Skeletal muscle satellite cell (primary cell): ENCODE data around the gene SCAPER.
A peak's percentile ranks its signal among the peaks of the same experiment; 100 is the strongest.

ENCODE experiments used
- H3K27me3 ChIP-seq: 2 replicates; pipeline ENCODE4 v1.7.0; 2013; ENCODE audit warnings: low read length; ENCODE audit not compliant: control insufficient read depth, insufficient read depth
- H3K36me3 ChIP-seq: 2 replicates; pipeline ENCODE4 v1.7.0; 2013; ENCODE audit warnings: mild to moderate bottlenecking, control low read depth, low read length; ENCODE audit not compliant: insufficient read depth
- H3K4me1 ChIP-seq: 2 replicates; pipeline ENCODE4 v1.7.0; 2013; ENCODE audit warnings: low read length; ENCODE audit not compliant: control insufficient read depth, insufficient read depth
- H3K4me2 ChIP-seq: 2 replicates; pipeline ENCODE4 v1.7.0; 2013; ENCODE audit warnings: mild to moderate bottlenecking, low read length
- H3K4me3 ChIP-seq: 2 replicates; pipeline ENCODE4 v1.7.0; 2013; ENCODE audit warnings: low read length
- H3K9ac ChIP-seq: 2 replicates; pipeline ENCODE4 v1.7.0; 2013; ENCODE audit warnings: mild to moderate bottlenecking, low read depth, low read length, moderate library complexity
- H3K9me3 ChIP-seq: replicated peaks from 2 replicates; pipeline ENCODE4 v1.7.0; 2013; ENCODE audit warnings: mild to moderate bottlenecking, control low read depth, low read length

SCAPER gene

DNA sequence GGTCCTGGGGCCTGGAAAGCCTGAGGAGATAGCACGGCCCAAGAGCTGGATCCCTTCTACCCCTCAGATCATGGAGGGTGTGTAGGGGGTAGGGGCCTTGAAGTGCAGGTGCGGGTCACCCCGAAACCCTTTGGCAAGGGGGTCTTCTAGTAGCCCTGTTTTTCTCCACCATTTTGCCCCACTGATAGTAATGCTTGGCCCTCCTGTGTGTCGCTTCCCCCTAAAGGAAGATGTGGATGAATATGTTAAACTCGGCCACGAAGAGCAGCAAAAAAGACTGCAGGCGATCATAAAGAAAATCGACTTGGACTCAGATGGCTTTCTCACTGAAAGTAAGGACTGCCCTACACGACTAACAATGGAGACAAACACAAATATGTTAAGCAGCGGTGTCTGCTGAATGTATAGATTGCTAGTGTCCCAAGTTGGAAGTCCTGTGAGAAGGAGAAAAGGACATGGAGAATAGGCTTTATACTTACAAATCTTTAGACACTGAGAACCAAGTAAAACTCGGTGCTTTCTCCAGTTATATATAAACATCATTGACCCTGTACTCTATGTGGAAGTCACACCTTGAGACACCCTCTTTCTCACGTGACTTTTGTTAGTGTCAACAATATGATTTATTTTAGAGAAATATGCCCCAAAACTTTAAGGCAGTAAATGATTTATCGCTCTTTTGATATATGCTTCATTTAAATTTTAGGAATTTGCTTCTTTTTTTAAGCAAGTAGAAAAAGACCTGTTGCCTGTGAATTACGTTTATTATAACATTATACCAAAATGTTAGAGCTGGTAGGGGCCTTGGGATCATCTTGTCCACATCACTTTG is 27.2 kb upstream of the SCAPER start:
- Histone ChIP-seq H3K4me1 (peaks cover 11% of the 10 kb centered on the region), H3K4me2 (peak overlapping the region; percentile 91), H3K9me3 (no peaks in the 10 kb centered on the region), H3K4me3 (peak overlapping the region; percentile 91), H3K9ac (peak overlapping the region; percentile 89), H3K27me3 (no peaks in the 10 kb centered on the region), H3K36me3 (peaks cover 13% of the 10 kb centered on the region)

DNA sequence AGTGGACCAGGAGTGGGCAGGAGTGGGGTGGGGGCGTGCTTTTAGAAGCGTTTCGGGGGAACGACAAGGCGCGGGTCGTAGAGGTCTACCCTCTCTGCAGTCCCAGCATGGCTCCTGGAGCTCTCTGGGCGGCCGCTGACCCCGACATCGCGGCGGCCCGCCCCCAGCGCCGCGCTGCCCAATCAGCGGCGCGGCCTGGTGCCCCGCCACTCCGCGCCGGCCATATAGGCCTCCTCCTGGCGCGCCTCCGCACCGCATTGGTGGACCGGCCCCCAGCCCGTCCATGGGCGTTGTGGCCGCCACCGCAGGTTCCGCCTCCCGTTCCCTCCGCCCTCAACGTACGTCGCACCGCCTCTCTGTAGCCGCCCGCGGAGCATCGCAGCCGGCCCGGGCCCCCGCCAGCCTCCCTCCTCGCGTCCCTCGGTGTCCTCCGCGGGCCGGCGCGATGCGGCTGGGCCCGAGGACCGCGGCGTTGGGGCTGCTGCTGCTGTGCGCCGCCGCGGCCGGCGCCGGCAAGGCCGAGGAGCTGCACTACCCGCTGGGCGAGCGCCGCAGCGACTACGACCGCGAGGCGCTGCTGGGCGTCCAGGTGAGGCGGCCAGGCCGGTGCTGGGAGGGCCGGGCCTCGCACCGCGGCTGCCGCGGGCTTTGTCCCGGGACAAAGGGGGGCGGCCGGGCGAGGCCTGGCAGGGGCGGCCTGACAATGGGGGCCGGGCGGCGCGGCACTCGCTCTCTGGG is 26.4 kb upstream of the SCAPER start, which contains the start of gene RCN2:
Gene RCN2 (plus strand): TSS at position 353 of the 738 bp plus-strand sequence. CDS start 93 bp downstream, at position 446.
- peaks cover 11% of the 10 kb centered on the region for H3K4me1 ChIP-seq
- no peaks in the 10 kb centered on the region for H3K27me3 ChIP-seq
- H3K9me3 ChIP-seq, result no peaks in the 10 kb centered on the region
- H3K4me2 ChIP-seq, result peak within 1 kb of the TSS; percentile 97
- H3K4me3 ChIP-seq, result peak within 1 kb of the TSS; percentile 91
- peak within 1 kb of the TSS; percentile 89 for H3K9ac ChIP-seq
- peaks cover 11% of the 10 kb centered on the region for H3K36me3 ChIP-seq

DNA sequence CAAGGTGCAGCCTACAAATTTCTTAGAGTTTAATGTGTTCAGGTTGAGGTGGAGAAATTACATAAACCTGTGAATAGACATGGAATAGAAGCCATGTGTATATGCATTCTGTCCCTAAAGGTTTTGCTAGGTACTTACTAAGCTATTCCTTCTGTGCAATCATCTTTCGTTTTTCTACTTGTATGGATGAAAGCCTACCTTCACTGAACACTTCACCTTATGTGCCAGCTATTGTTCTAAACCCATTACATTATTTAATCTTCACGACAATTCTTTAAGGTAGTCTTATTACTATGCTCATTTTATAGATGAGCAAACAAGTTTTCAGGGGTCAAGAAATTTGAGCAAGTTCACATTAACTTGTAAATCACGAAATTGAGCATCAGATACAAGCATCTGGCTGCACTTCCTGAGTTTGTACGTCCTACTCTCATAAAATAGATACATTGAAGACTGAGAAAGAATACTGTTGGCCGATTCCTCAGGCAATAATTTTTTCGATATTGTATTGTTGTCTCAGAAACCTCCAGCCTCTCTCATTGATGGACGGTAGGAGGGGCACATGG is 25.8 kb upstream of the SCAPER start:
- peaks cover 11% of the 10 kb centered on the region for H3K36me3 ChIP-seq
- peak overlapping the region; percentile 76 for H3K9ac ChIP-seq
- peak overlapping the region; percentile 97 for H3K4me2 ChIP-seq
- peaks cover 11% of the 10 kb centered on the region for H3K4me1 ChIP-seq
- no peaks in the 10 kb centered on the region for H3K9me3 ChIP-seq
- H3K4me3 ChIP-seq, result peak overlapping the region; percentile 91
- no peaks in the 10 kb centered on the region for H3K27me3 ChIP-seq

DNA sequence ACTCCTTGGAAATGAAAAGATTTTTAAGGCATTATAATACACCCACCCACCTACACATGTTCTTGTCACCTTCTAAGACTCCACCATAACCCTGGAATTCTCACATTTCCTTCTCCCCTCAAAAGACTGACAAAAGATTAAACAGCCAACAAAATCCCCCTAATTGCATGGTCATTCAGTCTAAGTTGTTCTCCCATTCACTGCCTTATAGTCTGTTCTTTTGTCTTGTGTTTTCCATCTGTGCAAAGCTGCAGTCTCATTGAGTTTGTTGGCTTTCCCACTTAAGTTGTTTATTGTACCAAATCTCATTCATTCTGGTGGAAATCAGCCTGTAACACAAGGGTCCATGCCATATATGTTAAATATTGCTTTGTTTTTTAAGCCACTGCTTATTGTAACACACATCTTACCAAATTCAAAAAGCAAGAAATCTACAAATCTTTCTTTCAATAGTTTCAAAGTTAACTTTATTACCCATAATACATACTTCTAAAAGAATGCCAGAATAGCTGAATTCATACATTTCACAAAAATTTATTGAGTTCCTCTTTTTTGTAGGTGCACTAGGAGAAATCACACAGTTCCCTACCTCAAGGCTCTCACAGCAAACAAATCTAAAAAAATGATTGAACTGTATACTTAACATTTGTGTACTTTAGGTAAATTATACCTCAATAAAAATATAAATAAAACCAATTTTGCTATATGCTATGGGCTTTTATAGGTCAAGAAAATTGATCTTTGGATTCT is 24.0 kb upstream of the SCAPER start:
- H3K36me3 ChIP-seq, result peaks cover 4% of the 10 kb centered on the region
- H3K4me1 ChIP-seq, result peaks cover 11% of the 10 kb centered on the region
- no peaks in the 10 kb centered on the region for H3K9me3 ChIP-seq
- no peak overlapping the region for H3K9ac ChIP-seq
- H3K4me3 ChIP-seq, result no peak overlapping the region
- H3K27me3 ChIP-seq, result no peaks in the 10 kb centered on the region
- no peak overlapping the region for H3K4me2 ChIP-seq

DNA sequence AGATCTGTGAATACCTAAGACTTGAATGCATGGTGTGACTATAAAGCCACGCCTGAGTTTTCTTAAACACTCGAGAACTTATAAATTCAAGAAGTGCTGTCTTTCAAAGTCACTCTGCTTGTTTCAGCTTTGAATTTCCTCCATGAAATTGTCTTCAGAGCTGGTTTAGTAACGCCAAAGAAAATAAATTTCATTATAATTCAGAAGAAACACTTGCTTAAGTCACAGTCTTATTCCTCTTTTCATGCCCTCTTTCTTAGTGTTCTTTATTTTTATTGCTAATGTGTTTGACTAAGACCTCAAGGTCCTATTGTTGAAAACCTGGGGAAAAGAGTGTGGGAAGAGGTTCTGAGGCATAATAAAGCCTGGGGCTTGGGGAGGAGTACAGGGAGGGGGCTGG is 23.1 kb upstream of the SCAPER start:
- no peaks in the 10 kb centered on the region for H3K27me3 ChIP-seq

DNA sequence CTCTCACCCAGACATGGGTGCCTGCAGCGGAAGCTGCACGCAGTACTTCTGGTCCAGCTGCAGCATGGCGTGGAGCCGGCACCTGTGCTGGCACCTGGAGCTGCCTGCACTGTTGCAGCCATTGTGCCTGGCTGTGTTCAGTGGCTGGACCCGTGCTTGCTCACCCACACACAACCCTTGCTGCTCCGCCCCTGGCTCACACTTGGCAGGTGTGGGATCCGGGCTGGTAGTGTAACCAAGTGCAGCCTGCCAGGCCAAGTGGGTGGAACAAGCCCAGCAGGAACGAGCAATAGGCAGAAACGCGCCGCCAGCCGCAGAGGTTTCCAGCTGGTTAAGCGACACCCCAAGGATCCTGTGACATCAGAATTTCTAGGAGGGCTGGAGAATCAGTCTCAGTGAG is 11.2 kb upstream of the SCAPER start:
- H3K9ac ChIP-seq, result no peak overlapping the region
- H3K4me2 ChIP-seq, result no peak overlapping the region
- no peak overlapping the region for H3K4me3 ChIP-seq

More for the DNA sequence above, 23.1 kb upstream of the SCAPER start:
- H3K4me2 ChIP-seq, result no peak overlapping the region
- H3K4me3 ChIP-seq, result no peak overlapping the region
- peaks cover 3% of the 10 kb centered on the region for H3K36me3 ChIP-seq
- no peak overlapping the region for H3K9ac ChIP-seq
- H3K9me3 ChIP-seq, result no peaks in the 10 kb centered on the region
- H3K4me1 ChIP-seq, result peaks cover 11% of the 10 kb centered on the region

DNA sequence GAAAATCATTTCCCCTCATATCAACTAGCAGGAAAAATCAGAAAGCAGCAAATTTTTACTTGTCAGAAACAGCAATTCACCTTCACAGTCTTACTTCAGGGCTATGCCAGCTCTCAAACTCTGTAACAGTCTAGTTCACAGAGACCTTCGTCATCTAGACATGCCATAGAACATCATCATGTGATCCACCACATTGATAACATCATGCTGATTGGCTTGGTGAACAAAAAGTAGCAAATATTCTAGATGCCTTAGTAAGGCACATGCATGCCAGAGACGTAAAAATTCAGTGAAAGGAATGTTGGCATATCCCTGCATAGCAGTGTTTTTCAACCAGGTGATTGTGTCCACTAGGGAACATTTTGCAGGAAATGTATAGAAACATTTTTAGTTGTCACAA is 8.6 kb upstream of the SCAPER start:
- H3K9me3 ChIP-seq, result no peaks in the 10 kb centered on the region
- no peaks in the 10 kb centered on the region for H3K4me1 ChIP-seq
- H3K4me2 ChIP-seq, result no peak overlapping the region
- H3K36me3 ChIP-seq, result no peaks in the 10 kb centered on the region
- no peak overlapping the region for H3K4me3 ChIP-seq
- H3K9ac ChIP-seq, result no peak overlapping the region
- H3K27me3 ChIP-seq, result peaks cover 54% of the 10 kb centered on the region

More for the DNA sequence above, 11.2 kb upstream of the SCAPER start:
- Histone ChIP-seq H3K36me3 (no peaks in the 10 kb centered on the region), H3K27me3 (peaks cover 73% of the 10 kb centered on the region), H3K4me1 (no peaks in the 10 kb centered on the region), H3K9me3 (no peaks in the 10 kb centered on the region)

DNA sequence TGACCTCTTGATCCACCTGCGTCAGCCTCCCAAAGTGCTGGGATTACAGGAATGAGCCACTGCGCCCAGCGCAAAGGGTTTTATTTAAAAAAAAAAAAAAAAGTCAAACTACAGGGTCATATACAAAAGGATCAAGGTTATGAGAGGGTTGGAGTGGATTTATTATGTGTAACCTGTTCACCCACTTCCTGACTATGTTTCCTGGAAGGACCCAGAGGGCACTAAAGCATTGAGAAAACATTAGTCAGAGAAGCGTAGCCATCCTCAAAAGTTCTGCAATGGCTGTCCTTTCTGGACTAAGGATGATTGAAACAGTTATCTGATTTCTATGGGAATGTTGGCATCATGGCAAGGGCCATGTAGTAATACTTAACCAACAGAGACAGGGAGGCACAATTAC is 7.3 kb upstream of the SCAPER start:
- H3K4me3 ChIP-seq, result no peak overlapping the region

DNA sequence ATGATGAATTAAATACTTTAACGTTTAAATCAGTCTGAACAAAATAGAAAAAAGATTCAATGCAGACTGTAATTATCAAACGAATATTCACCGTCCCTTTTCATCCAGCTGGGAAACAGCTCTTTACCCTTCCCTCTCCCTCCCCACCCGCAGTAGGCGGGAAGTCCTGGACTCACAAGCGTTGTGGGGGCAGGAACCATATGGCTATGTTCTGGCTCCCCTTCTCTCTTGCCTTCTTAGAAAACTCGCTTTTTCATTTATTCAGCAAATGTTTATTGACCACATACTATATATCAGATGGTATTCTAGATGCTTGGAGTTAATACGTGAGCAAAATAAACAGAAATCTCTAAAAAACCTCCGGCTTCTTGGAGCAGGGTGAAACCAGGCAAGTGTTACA is 715 bp upstream of the SCAPER start:
- H3K4me2 ChIP-seq, result peak overlapping the region; percentile 97
- H3K36me3 ChIP-seq, result no peaks in the 10 kb centered on the region
- H3K4me3 ChIP-seq, result peak overlapping the region; percentile 100
- no peaks in the 10 kb centered on the region for H3K27me3 ChIP-seq
- H3K9ac ChIP-seq, result peak overlapping the region; percentile 91
- H3K4me1 ChIP-seq, result peaks cover 20% of the 10 kb centered on the region
- no peaks in the 10 kb centered on the region for H3K9me3 ChIP-seq

More for the DNA sequence above, 7.3 kb upstream of the SCAPER start:
- H3K36me3 ChIP-seq, result no peaks in the 10 kb centered on the region
- H3K4me2 ChIP-seq, result no peak overlapping the region
- H3K4me1 ChIP-seq, result no peaks in the 10 kb centered on the region
- no peaks in the 10 kb centered on the region for H3K9me3 ChIP-seq
- H3K27me3 ChIP-seq, result peaks cover 42% of the 10 kb centered on the region
- H3K9ac ChIP-seq, result no peak overlapping the region

DNA sequence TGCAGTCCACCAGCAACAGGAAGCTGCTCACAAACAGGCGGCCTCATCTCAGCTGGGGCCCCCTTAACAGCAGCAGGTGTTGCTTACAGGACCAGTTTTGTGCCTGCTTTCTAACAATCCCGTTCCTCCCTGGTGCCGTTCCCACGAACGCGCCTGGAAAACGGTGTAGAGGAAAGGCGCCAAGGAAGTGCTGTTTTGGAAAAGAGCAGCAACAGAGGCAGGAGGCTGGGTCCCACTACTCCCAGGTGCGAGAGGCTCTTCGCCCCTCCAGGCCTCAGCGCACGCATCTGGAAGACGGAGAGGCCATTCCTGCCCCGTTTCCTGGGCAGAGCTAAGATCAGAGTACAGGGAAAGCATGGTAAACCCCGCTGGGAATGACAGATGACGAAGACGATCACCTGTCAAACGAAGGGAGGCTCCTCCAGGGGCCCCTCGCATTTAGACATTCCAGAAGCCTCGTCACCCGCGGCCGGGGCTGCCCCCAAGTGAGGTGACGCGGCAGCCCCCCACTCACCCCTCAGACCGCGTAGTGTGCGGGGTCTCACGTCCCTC is 603 bp downstream of the SCAPER start:
- Histone ChIP-seq H3K27me3 (no peaks in the 10 kb centered on the region), H3K4me3 (peak overlapping the region; percentile 100)

More for the DNA sequence above, 603 bp downstream of the SCAPER start:
- peak overlapping the region; percentile 97 for H3K4me2 ChIP-seq
- H3K36me3 ChIP-seq, result no peaks in the 10 kb centered on the region
- H3K9ac ChIP-seq, result peak overlapping the region; percentile 91
- peaks cover 20% of the 10 kb centered on the region for H3K4me1 ChIP-seq
- no peaks in the 10 kb centered on the region for H3K9me3 ChIP-seq
